PFSK-1 (cell line): ENCODE results near the gene TMEM245.

Source experiments
- POLR2AphosphoS5 ChIP-seq: IDR thresholded peaks from 2 replicates; pipeline ENCODE4 v1.6.1; 2012; ENCODE audit warnings: low read depth, mild to moderate bottlenecking, control low read depth, low read length, moderate library complexity
- REST ChIP-seq, 2 experiments: IDR thresholded peaks; 2 replicates each; pipeline versions ENCODE4 v1.6.1 to v1.8.0; 2011 to 2012; ENCODE audit warnings: low read depth in 2 of 2, low read length in 2 of 2, control low read depth in 1 of 2, inconsistent platforms in 1 of 2, mild to moderate bottlenecking in 1 of 2, moderate library complexity in 1 of 2; ENCODE audit not compliant: insufficient read depth in 1 of 2
- SIN3A ChIP-seq: IDR thresholded peaks from 2 replicates; pipeline ENCODE4 v1.6.1; 2012; ENCODE audit warnings: mild to moderate bottlenecking, low read length, moderate library complexity, borderline replicate concordance; ENCODE audit not compliant: insufficient read depth

DNA sequence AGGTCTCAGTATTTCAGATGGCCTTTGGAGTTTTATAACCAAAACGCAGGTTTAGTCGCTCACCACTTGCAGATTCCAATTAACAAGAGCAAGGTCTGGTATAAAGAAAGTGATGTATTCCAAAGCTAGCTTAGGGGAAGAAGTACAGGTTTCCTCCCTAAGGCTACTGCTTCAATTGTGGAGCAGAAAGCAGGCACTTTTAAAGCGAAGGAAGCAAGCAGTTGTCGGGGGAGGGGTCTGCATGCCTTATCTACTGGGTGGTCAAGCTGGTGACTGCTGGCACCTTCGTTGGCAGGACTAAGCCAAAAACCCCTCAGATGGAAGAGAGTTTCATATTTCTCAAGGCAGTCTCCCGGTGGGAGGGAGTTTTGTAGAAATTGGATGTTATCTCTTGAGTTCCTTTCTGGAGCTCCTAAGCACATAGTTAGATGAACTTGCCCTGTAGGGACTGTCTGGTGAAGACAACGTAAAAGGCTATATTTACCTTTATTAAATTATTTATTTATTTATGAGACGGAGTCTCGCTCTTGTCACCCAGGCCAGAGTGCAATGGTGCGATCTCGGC is 1.6 kb upstream of the TMEM245 start:
- TF ChIP-seq POLR2AphosphoS5 (no peak), REST (IDR thresholded peaks at IDR 0.05; ENCODE audit: insufficient read depth in 1 of 2, low read depth in 2 of 2, low read length in 2 of 2) (no peak), SIN3A (no peak)
